ENCODE measurements around the gene ANKS1B.

DNA sequence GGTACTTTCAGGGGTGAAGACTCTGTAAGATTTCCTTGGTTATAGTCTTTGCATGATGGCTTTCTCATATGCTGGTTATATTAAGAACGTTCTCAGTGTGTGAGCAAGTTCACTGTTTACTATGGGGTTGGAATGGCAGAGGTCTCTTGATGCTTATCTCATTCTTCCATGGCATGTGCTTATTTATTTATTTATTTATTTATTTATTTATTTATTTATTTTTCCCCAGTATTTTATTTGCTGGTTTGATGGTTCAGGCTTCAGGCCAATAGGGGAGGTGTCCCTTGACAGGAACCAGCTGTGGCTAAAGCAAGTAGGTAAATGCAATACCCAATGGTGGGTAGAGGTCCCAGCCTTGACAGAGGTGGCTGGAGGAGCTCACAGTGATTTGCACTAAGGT is 498.5 kb downstream of the ANKS1B start:
- TF ChIP-seq, protein P1, sequence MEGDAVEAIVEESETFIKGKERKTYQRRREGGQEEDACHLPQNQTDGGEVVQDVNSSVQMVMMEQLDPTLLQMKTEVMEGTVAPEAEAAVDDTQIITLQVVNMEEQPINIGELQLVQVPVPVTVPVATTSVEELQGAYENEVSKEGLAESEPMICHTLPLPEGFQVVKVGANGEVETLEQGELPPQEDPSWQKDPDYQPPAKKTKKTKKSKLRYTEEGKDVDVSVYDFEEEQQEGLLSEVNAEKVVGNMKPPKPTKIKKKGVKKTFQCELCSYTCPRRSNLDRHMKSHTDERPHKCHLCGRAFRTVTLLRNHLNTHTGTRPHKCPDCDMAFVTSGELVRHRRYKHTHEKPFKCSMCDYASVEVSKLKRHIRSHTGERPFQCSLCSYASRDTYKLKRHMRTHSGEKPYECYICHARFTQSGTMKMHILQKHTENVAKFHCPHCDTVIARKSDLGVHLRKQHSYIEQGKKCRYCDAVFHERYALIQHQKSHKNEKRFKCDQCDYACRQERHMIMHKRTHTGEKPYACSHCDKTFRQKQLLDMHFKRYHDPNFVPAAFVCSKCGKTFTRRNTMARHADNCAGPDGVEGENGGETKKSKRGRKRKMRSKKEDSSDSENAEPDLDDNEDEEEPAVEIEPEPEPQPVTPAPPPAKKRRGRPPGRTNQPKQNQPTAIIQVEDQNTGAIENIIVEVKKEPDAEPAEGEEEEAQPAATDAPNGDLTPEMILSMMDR (conservative IDR thresholded peaks at IDR 0.05; ENCODE audit: low read depth, low read length), result no peak
- no peak for TF ChIP-seq CEBPB (IDR thresholded peaks at IDR 0.05; ENCODE audit: low read depth, low read length)
- no peak for TF ChIP-seq POLR2A (IDR thresholded peaks at IDR 0.05; ENCODE audit: low read depth, low read length)
- TF ChIP-seq, protein P2, sequence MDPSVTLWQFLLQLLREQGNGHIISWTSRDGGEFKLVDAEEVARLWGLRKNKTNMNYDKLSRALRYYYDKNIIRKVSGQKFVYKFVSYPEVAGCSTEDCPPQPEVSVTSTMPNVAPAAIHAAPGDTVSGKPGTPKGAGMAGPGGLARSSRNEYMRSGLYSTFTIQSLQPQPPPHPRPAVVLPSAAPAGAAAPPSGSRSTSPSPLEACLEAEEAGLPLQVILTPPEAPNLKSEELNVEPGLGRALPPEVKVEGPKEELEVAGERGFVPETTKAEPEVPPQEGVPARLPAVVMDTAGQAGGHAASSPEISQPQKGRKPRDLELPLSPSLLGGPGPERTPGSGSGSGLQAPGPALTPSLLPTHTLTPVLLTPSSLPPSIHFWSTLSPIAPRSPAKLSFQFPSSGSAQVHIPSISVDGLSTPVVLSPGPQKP (IDR thresholded peaks at IDR 0.05; ENCODE audit: borderline replicate concordance, low read depth, low read length), result no peak
- no peak for TF ChIP-seq RFX5 (IDR thresholded peaks at IDR 0.05; ENCODE audit: low read depth, low read length)
- TF ChIP-seq, protein P3, sequence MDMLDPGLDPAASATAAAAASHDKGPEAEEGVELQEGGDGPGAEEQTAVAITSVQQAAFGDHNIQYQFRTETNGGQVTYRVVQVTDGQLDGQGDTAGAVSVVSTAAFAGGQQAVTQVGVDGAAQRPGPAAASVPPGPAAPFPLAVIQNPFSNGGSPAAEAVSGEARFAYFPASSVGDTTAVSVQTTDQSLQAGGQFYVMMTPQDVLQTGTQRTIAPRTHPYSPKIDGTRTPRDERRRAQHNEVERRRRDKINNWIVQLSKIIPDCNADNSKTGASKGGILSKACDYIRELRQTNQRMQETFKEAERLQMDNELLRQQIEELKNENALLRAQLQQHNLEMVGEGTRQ (IDR thresholded peaks at IDR 0.05; ENCODE audit: low read depth, low read length), result no peak
- no peak for TF ChIP-seq SMC3 (IDR thresholded peaks at IDR 0.05; ENCODE audit: low read depth, low read length)

All from IMR-90 (cell line).